Suprapubic skin (tissue), 4 donors: ENCODE results near the gene ICAM4. TPM values are rescaled to one million over a fixed set of nuclear protein-coding genes. Genes with fewer than 3 reads are reported as not detected.

ENCODE experiments used
- DNase-seq, 2 donors: peaks; one replicate each; pipeline ENCODE4 v3.0.0-alpha.2; 2019; ENCODE audit warnings: low spot score in 2 of 2
- H3K27ac ChIP-seq: fragments of 200-600 bp; sonication (generic); one replicate; pipeline ENCODE4 v1.5.1; 2019
- H3K27me3 ChIP-seq: fragments of 200-600 bp; sonication (generic); one replicate; pipeline ENCODE4 v1.5.1; 2019
- H3K36me3 ChIP-seq: fragments of 200-600 bp; sonication (generic); one replicate; pipeline ENCODE4 v1.5.1; 2019
- H3K4me1 ChIP-seq: fragments of 200-600 bp; sonication (generic); one replicate; pipeline ENCODE4 v1.5.1; 2019
- H3K4me3 ChIP-seq: fragments of 200-600 bp; sonication (generic); one replicate; pipeline ENCODE4 v1.5.1; 2019; ENCODE audit warnings: mild to moderate bottlenecking
- H3K9me3 ChIP-seq: fragments of 200-600 bp; sonication (generic); one replicate; pipeline ENCODE4 v1.5.1; 2019
- EP300 ChIP-seq: sonication (generic); formaldehyde crosslinking; IDR thresholded peaks from one replicate; pipeline ENCODE4 v1.6.1; 2017; ENCODE audit warnings: antibody characterized with exemption
- POLR2A ChIP-seq, 2 donors: fragments of 450-650 bp; IDR thresholded peaks; one replicate each; pipeline ENCODE4 v1.6.1; 2017; ENCODE audit warnings: antibody characterized with exemption in 2 of 2, mild to moderate bottlenecking in 2 of 2, moderate library complexity in 2 of 2
- POLR2AphosphoS5 ChIP-seq, 3 donors: sonication (generic); formaldehyde crosslinking; IDR thresholded peaks; one replicate each; pipeline ENCODE4 v1.6.1; 2017; ENCODE audit warnings: antibody characterized with exemption in 3 of 3
- WGBS: methylation state at CpG from one replicate; pipeline ENCODE4 v1.1.5; 2018; 5-methylcytosine and 5-hydroxymethylcytosine counted together
- total RNA-seq, 4 donors: library from RNA; depleted of rRNA; stranded (reverse); fragments of >200 nt; gene quantifications; one replicate each; pipeline ENCODE4 v1.1.0, GENCODE V29; 2016
- TF ChIP-seq, protein P1 (sequence below), 2 donors: fragments of 200-600 bp in 1 of 2; fragments of 450-650 bp in 1 of 2; sonication (generic) in 1 of 2; IDR thresholded peaks; one replicate each; pipeline ENCODE4 v1.5.1; 2016 to 2019; ENCODE audit warnings: antibody characterized with exemption in 2 of 2, mild to moderate bottlenecking in 1 of 2, moderate library complexity in 1 of 2

ICAM4 gene
- total RNA-seq, 4 donors from 2014 or later, result not detected

DNA sequence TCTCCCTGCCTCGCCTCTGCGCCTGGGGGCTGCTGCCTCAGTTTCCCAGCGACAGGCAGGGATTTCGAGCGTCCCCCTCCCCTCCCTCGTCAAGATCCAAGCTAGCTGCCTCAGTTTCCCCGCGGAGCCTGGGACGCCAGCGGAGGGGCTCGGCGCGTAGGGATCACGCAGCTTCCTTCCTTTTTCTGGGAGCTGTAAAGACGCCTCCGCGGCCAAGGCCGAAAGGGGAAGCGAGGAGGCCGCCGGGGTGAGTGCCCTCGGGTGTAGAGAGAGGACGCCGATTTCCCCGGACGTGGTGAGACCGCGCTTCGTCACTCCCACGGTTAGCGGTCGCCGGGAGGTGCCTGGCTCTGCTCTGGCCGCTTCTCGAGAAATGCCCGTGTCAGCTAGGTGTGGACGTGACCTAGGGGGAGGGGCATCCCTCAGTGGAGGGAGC is 16.6 kb upstream of the ICAM4 start:
- peak overlapping the region; percentile 47 for H3K4me3 ChIP-seq
- peak overlapping the region; percentile 82 for H3K27ac ChIP-seq
- TF ChIP-seq POLR2AphosphoS5 (IDR thresholded peaks at IDR 0.05), result no peak
- TF ChIP-seq POLR2A (IDR thresholded peaks at IDR 0.05), result peak in 1 of 2 donors; percentile 8
- TF ChIP-seq EP300, result no peak
- no peaks in the 10 kb centered on the region for H3K9me3 ChIP-seq
- H3K4me1 ChIP-seq, result peaks cover 30% of the 10 kb centered on the region
- no peaks in the 10 kb centered on the region for H3K27me3 ChIP-seq
- H3K36me3 ChIP-seq, result peaks cover 9% of the 10 kb centered on the region
- peak; percentile 89 to 92 for DNase-seq
- 11% methylated on average over 15 of the region's 37 CpGs for WGBS

DNA sequence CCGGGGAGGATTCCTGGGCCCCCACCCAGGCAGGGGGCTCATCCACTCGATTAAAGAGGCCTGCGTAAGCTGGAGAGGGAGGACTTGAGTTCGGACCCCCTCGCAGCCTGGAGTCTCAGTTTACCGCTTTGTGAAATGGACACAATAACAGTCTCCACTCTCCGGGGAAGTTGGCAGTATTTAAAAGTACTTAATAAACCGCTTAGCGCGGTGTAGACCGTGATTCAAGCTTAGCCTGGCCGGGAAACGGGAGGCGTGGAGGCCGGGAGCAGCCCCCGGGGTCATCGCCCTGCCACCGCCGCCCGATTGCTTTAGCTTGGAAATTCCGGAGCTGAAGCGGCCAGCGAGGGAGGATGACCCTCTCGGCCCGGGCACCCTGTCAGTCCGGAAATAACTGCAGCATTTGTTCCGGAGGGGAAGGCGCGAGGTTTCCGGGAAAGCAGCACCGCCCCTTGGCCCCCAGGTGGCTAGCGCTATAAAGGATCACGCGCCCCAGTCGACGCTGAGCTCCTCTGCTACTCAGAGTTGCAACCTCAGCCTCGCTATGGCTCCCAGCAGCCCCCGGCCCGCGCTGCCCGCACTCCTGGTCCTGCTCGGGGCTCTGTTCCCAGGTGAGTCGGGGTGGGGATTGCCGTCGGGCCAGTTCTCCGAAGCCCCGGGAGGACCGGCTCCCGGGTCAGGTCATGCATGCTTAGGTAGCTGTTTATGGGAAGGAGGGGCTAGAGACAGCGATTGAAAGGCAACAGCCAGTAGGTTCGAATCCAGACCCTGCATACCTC is 15.9 kb upstream of the ICAM4 start, which contains the start of gene ICAM1:
ICAM1 (plus strand) TSS at position 505 of the 779 bp plus-strand sequence; CDS start at position 545, 40 bp downstream.
- H3K4me3 ChIP-seq, result peak within 1 kb of the TSS; percentile 47
- H3K27me3 ChIP-seq, result no peaks in the 10 kb centered on the region
- H3K9me3 ChIP-seq, result no peaks in the 10 kb centered on the region
- DNase-seq, result peak; percentile 96
- peaks cover 11% of the 10 kb centered on the region for H3K36me3 ChIP-seq
- WGBS, result 3% methylated on average over 40 of the region's 51 CpGs
- H3K4me1 ChIP-seq, result peaks cover 30% of the 10 kb centered on the region
- TF ChIP-seq POLR2A (IDR thresholded peaks at IDR 0.05) (peak; percentile 58 to 92), POLR2AphosphoS5 (IDR thresholded peaks at IDR 0.05) (peak in 2 of 3 donors; percentile 70 to 93), EP300 (no peak)
- TF ChIP-seq, protein P1, sequence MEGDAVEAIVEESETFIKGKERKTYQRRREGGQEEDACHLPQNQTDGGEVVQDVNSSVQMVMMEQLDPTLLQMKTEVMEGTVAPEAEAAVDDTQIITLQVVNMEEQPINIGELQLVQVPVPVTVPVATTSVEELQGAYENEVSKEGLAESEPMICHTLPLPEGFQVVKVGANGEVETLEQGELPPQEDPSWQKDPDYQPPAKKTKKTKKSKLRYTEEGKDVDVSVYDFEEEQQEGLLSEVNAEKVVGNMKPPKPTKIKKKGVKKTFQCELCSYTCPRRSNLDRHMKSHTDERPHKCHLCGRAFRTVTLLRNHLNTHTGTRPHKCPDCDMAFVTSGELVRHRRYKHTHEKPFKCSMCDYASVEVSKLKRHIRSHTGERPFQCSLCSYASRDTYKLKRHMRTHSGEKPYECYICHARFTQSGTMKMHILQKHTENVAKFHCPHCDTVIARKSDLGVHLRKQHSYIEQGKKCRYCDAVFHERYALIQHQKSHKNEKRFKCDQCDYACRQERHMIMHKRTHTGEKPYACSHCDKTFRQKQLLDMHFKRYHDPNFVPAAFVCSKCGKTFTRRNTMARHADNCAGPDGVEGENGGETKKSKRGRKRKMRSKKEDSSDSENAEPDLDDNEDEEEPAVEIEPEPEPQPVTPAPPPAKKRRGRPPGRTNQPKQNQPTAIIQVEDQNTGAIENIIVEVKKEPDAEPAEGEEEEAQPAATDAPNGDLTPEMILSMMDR (IDR thresholded peaks at IDR 0.05), result no peak
- H3K27ac ChIP-seq, result peak within 1 kb of the TSS; percentile 82

DNA sequence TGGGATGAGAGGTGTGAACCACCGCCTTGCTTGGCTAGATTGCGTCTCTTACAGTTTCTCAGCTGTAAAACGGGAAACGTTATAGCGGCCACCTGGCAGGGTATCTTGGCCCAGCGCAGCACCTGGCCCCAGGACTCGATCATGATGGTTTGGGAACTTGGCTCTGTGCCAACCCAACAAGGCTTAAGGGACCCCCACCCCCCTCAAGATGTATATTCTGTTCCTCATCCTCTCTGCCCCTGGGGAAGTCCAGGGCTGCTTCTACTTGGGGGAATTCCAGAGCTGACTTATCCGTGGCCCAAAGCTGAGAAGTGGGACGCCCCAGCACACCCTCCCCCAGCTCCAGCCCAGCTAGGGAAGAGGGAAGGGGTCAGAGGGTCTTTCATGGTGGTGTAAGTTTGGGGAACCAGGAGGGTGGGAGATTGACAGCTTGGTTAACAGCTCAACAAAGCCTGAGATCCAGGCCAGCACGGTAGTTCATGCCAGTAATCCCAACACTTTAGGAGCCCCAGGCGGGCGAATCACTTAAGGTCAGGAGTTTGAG is 15.1 kb upstream of the ICAM4 start:
- Histone ChIP-seq H3K36me3 (peaks cover 15% of the 10 kb centered on the region), H3K27ac (peak overlapping the region; percentile 82), H3K27me3 (no peaks in the 10 kb centered on the region), H3K9me3 (no peaks in the 10 kb centered on the region), H3K4me1 (peaks cover 30% of the 10 kb centered on the region), H3K4me3 (peak overlapping the region; percentile 47)
- WGBS, result 13% methylated on average over 5 of the region's 12 CpGs
- no peak for DNase-seq
- TF ChIP-seq POLR2A (IDR thresholded peaks at IDR 0.05) (no peak), POLR2AphosphoS5 (IDR thresholded peaks at IDR 0.05) (no peak), EP300 (no peak)
- TF ChIP-seq, protein P1 (IDR thresholded peaks at IDR 0.05), result no peak

DNA sequence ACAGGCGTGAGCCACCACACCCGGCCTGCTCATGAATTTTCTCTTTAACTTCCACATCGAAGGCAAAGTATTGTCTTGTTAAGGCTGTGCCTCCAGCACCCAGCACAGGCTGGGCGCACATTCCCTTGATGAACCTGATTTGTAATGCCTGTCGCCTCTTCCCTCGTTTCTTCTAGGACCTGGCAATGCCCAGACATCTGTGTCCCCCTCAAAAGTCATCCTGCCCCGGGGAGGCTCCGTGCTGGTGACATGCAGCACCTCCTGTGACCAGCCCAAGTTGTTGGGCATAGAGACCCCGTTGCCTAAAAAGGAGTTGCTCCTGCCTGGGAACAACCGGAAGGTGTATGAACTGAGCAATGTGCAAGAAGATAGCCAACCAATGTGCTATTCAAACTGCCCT is 12.2 kb upstream of the ICAM4 start:
- DNase-seq, result peak in 1 of 2 donors; percentile 57
- 84% methylated on average over 10 of the region's 10 CpGs for WGBS
- H3K4me3 ChIP-seq, result no peak overlapping the region
- no peak for TF ChIP-seq POLR2A (IDR thresholded peaks at IDR 0.05)
- TF ChIP-seq POLR2AphosphoS5 (IDR thresholded peaks at IDR 0.05), result no peak
- TF ChIP-seq, protein P1 (IDR thresholded peaks at IDR 0.05), result no peak
- no peak for TF ChIP-seq EP300
- peaks cover 29% of the 10 kb centered on the region for H3K4me1 ChIP-seq
- H3K9me3 ChIP-seq, result no peaks in the 10 kb centered on the region
- H3K36me3 ChIP-seq, result peaks cover 15% of the 10 kb centered on the region
- H3K27me3 ChIP-seq, result no peaks in the 10 kb centered on the region
- H3K27ac ChIP-seq, result no peak overlapping the region

DNA sequence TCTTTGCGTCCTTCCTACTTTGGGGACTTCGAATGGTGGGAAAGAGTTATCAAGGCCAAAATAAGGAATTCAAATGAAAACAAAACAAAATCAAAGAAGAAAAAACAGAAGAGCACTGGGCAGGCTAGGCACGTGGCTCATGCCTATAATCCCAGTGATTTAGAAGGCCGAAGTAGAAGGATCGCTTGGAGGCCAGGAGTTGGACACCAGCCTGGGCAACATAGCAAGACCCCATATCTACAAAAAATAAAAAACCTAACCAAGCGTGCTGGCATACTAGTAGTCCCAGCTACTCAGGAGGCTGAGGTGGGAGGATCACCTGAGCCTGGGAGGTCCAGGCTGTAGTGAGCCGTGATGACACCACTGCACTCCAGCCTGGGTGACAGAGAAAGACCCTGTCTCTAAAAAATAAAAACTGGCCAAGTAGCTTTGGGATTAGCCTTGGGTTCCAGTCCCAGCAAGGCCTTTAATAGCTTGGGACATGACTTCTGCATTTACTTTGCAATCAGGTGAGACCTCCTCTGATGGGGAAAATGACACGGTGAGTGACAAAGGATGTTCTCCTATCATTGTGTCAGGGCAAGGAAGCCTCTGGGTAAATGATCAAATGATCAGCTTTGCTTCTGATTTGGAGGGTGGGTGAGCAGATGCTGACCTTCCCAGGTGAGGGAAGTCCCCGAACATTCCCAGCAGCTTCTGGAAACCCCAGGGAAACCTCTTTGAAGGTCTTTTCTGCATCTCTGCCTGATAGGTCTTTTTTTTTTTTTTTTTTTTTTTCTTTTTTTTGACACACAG is 8.8 kb upstream of the ICAM4 start:
- 92% methylated on average over 9 of the region's 9 CpGs for WGBS
- TF ChIP-seq EP300 (no peak), POLR2AphosphoS5 (IDR thresholded peaks at IDR 0.05) (no peak), POLR2A (IDR thresholded peaks at IDR 0.05) (no peak)
- TF ChIP-seq, protein P1 (IDR thresholded peaks at IDR 0.05), result no peak
- Histone ChIP-seq H3K4me3 (no peak overlapping the region), H3K27ac (no peak overlapping the region), H3K9me3 (no peaks in the 10 kb centered on the region), H3K4me1 (peaks cover 11% of the 10 kb centered on the region), H3K36me3 (peaks cover 21% of the 10 kb centered on the region), H3K27me3 (no peaks in the 10 kb centered on the region)
- no peak for DNase-seq
